CD14-positive monocyte (primary cell): ENCODE data around the gene NDUFB7. TPM values are rescaled to one million over a fixed set of nuclear protein-coding genes. Genes with fewer than 3 reads are reported as not detected.

ENCODE experiments used
- DNase-seq, 3 donors: peaks; one replicate each; pipeline ENCODE4 v3.0.0-alpha.2; 2011 to 2022
- H2AFZ ChIP-seq: 2 replicates; pipeline ENCODE4 v1.6.0; 2012; ENCODE audit warnings: mild to moderate bottlenecking, low read depth, low read length, inconsistent platforms; ENCODE audit not compliant: insufficient read depth, poor library complexity, severe bottlenecking
- H3K27ac ChIP-seq, 2 donors: 1 replicate in 1 of 2; 2 replicates in 1 of 2; pipeline ENCODE4 v1.5.1; 2012 to 2013; ENCODE audit warnings: low read length in 2 of 2, control low read depth in 1 of 2, inconsistent platforms in 1 of 2, low read depth in 1 of 2, mild to moderate bottlenecking in 1 of 2
- H3K27me3 ChIP-seq, 2 donors: one replicate each; pipeline versions ENCODE4 v1.6.0 to v1.6.1; 2011 to 2013; ENCODE audit warnings: low read length in 2 of 2; ENCODE audit not compliant: control insufficient read depth in 2 of 2, insufficient read depth in 2 of 2
- H3K36me3 ChIP-seq, 2 donors: replicated peaks in 1 of 2; 1 replicate in 1 of 2; 2 replicates in 1 of 2; pipeline versions ENCODE4 v1.5.1 to v1.6.1; 2012 to 2013; ENCODE audit warnings: low read length in 2 of 2, control low read depth in 1 of 2, inconsistent platforms in 1 of 2, mild to moderate bottlenecking in 1 of 2; ENCODE audit not compliant: insufficient read depth in 2 of 2, control insufficient read depth in 1 of 2
- H3K4me1 ChIP-seq, 2 donors: 1 replicate in 1 of 2; 2 replicates in 1 of 2; pipeline versions ENCODE4 v1.5.1 to v1.6.1; 2012 to 2013; ENCODE audit warnings: low read length in 2 of 2, control low read depth in 1 of 2, inconsistent platforms in 1 of 2, mild to moderate bottlenecking in 1 of 2, moderate library complexity in 1 of 2; ENCODE audit not compliant: insufficient read depth in 2 of 2, control insufficient read depth in 1 of 2
- H3K4me2 ChIP-seq: replicated peaks from 2 replicates; pipeline ENCODE3; 2012; ENCODE audit warnings: low read length, moderate library complexity, mild to moderate bottlenecking; ENCODE audit not compliant: poor library complexity, severe bottlenecking; ENCODE audit errors: extremely low read depth
- H3K4me3 ChIP-seq, 3 experiments: fragments of 200-600 bp in 1 of 3; sonication (generic) in 1 of 3; replicated peaks in 1 of 3; 1 replicate in 2 of 3; 2 replicates in 1 of 3; pipeline ENCODE4 v1.5.1; 2011 to 2013; ENCODE audit warnings: low read length in 3 of 3, mild to moderate bottlenecking in 3 of 3, control low read depth in 2 of 3, low read depth in 2 of 3, inconsistent platforms in 1 of 3, moderate library complexity in 1 of 3
- H3K79me2 ChIP-seq: 2 replicates; pipeline ENCODE4 v1.6.0; 2012; ENCODE audit warnings: mild to moderate bottlenecking, control low read depth, inconsistent platforms, low read length, moderate library complexity; ENCODE audit not compliant: insufficient read depth
- H3K9ac ChIP-seq: 2 replicates; pipeline ENCODE4 v1.6.0; 2017; ENCODE audit warnings: low read length, mild to moderate bottlenecking; ENCODE audit not compliant: insufficient read depth, poor library complexity, severe bottlenecking
- H3K9me3 ChIP-seq, 2 donors: replicated peaks in 1 of 2; 1 replicate in 1 of 2; 2 replicates in 1 of 2; pipeline versions ENCODE4 v1.5.1 to v1.6.1; 2012 to 2013; ENCODE audit warnings: low read length in 2 of 2, control low read depth in 1 of 2; ENCODE audit not compliant: control insufficient read depth in 1 of 2, insufficient read depth in 1 of 2
- H4K20me1 ChIP-seq: 2 replicates; pipeline ENCODE4 v1.6.0; 2012; ENCODE audit warnings: mild to moderate bottlenecking, low read length, control low read depth, moderate library complexity; ENCODE audit not compliant: insufficient read depth
- H3K27ac Mint-ChIP-seq, 7 donors: one replicate each; pipeline ENCODE4 v1.8.0; 2020; ENCODE audit warnings: mild to moderate bottlenecking in 7 of 7, mixed read lengths in 7 of 7, moderate library complexity in 6 of 7, inconsistent platforms in 2 of 7
- H3K27me3 Mint-ChIP-seq, 3 donors: one replicate each; pipeline ENCODE4 v1.8.0; 2021 to 2022; ENCODE audit warnings: low read depth in 3 of 3, mild to moderate bottlenecking in 3 of 3, mixed read lengths in 3 of 3, moderate library complexity in 3 of 3, inconsistent platforms in 1 of 3
- H3K36me3 Mint-ChIP-seq, 2 donors: one replicate each; pipeline ENCODE4 v1.8.0; 2020; ENCODE audit warnings: mixed read lengths in 2 of 2, inconsistent platforms in 1 of 2, mild to moderate bottlenecking in 1 of 2
- H3K4me1 Mint-ChIP-seq: one replicate; pipeline ENCODE4 v1.8.0; 2020; ENCODE audit warnings: mild to moderate bottlenecking, mixed read lengths
- H3K4me3 Mint-ChIP-seq, 2 donors: one replicate each; pipeline ENCODE4 v1.8.0; 2020; ENCODE audit warnings: mild to moderate bottlenecking in 2 of 2, mixed read lengths in 2 of 2, moderate library complexity in 1 of 2
- H3K9me3 Mint-ChIP-seq, 7 donors: one replicate each; pipeline ENCODE4 v1.8.0; 2020 to 2022; ENCODE audit warnings: mixed read lengths in 7 of 7, mild to moderate bottlenecking in 6 of 7, moderate library complexity in 6 of 7, inconsistent platforms in 2 of 7
- WGBS: methylation state at CpG from one replicate; pipeline ENCODE4 v1.1.5; 2013; ENCODE audit warnings: missing lambda C conversion rate; ENCODE audit not compliant: insufficient coverage; 5-methylcytosine and 5-hydroxymethylcytosine counted together
- intact Hi-C, 2 donors: fragments of 100-400 bp; cut with micrococcal nuclease; formaldehyde crosslinking; loops; one replicate each; pipeline versions ENCODE4 v1.15.0 to v1.15.1; 2023
- polyA plus RNA-seq, 3 donors: library from polyadenylated mRNA; depleted of rRNA in 1 of 3; unstranded in 2 of 3; stranded (reverse) in 1 of 3; fragments of 300-500 nt in 2 of 3; fragments of >200 nt in 1 of 3; fragmentation: Illumina TruSeq in 2 of 3; gene quantifications; 1 replicate in 2 of 3; 2 replicates in 1 of 3; pipeline ENCODE4 v1.2.3, GENCODE V29; 2012 to 2021
- TF ChIP-seq, protein P1 (sequence below): fragments of 200-600 bp; IDR thresholded peaks from one replicate; pipeline ENCODE4 v1.8.0; 2022; ENCODE audit warnings: antibody characterized with exemption, mild to moderate bottlenecking

The NDUFB7 gene
- polyA plus RNA-seq, 3 donors: 137 to 313 (median 204) TPM

GRCh38 chr19:14556662-14557188 is 15.1 kb downstream of the NDUFB7 start:
- Mint-ChIP-seq H3K9me3 (no peaks in the 10 kb centered on the region), H3K36me3 (peaks cover 7 to 19% of the 10 kb centered on the region in 2 donors), H3K4me1 (peaks cover 17% of the 10 kb centered on the region), H3K4me3 (peak overlapping the region; percentile 58 to 72), H3K27ac (peak overlapping the region in 1 of 7 donors; percentile 10), H3K27me3 (peaks cover 0 to 2% (median 0%) of the 10 kb centered on the region in 3 donors)
- Histone ChIP-seq H3K27me3 (no peaks in the 10 kb centered on the region), H3K4me1 (peaks cover 13 to 14% of the 10 kb centered on the region in 2 donors), H3K79me2 (peaks cover 49% of the 10 kb centered on the region), H3K4me2 (peak overlapping the region; percentile 69), H2AFZ (peak overlapping the region; percentile 35), H3K4me3 (peak overlapping the region in 1 of 3 experiments; percentile 46), H4K20me1 (peaks cover 14% of the 10 kb centered on the region), H3K9me3 (no peaks in the 10 kb centered on the region), H3K36me3 (no peaks in the 10 kb centered on the region), H3K27ac (no peak overlapping the region), H3K9ac (no peak overlapping the region)
- TF ChIP-seq, protein P1, sequence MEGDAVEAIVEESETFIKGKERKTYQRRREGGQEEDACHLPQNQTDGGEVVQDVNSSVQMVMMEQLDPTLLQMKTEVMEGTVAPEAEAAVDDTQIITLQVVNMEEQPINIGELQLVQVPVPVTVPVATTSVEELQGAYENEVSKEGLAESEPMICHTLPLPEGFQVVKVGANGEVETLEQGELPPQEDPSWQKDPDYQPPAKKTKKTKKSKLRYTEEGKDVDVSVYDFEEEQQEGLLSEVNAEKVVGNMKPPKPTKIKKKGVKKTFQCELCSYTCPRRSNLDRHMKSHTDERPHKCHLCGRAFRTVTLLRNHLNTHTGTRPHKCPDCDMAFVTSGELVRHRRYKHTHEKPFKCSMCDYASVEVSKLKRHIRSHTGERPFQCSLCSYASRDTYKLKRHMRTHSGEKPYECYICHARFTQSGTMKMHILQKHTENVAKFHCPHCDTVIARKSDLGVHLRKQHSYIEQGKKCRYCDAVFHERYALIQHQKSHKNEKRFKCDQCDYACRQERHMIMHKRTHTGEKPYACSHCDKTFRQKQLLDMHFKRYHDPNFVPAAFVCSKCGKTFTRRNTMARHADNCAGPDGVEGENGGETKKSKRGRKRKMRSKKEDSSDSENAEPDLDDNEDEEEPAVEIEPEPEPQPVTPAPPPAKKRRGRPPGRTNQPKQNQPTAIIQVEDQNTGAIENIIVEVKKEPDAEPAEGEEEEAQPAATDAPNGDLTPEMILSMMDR: peak; percentile 93
- DNase-seq: peak; percentile 70 to 80 (median 72)
- WGBS: 9% methylated on average over 18 of the region's 18 CpGs
- intact Hi-C loops: loop anchor here in 1 of 2 donors (10.0 kb wide), 1 partner anchor 338 kb away; no protein-coding TSS in a partner anchor

- no peak for DNase-seq
- H3K4me2 ChIP-seq: peak overlapping the region; percentile 69
- H2AFZ ChIP-seq: peak overlapping the region; percentile 35
- H3K27me3 Mint-ChIP-seq: peaks cover 0 to 2% (median 0%) of the 10 kb centered on the region in 3 donors
- H3K27ac Mint-ChIP-seq: peak overlapping the region in 2 of 7 donors; percentile 10 to 72
- peaks cover 47% of the 10 kb centered on the region for H3K79me2 ChIP-seq
- H3K27me3 ChIP-seq: no peaks in the 10 kb centered on the region
- H3K9me3 ChIP-seq: no peaks in the 10 kb centered on the region
- H3K27ac ChIP-seq: no peak overlapping the region
- TF ChIP-seq, protein P1: no peak
- H3K36me3 Mint-ChIP-seq: peaks cover 7 to 19% of the 10 kb centered on the region in 2 donors
- H3K9me3 Mint-ChIP-seq: no peaks in the 10 kb centered on the region
- no peaks in the 10 kb centered on the region for H3K36me3 ChIP-seq
- intact Hi-C loops: loop anchor here in 1 of 2 donors (10.0 kb wide), 1 partner anchor 339 kb away; no protein-coding TSS in a partner anchor
- peaks cover 19 to 21% of the 10 kb centered on the region in 2 donors for H3K4me1 ChIP-seq
- H3K4me3 ChIP-seq: peak overlapping the region in 1 of 3 experiments; percentile 46
- H3K9ac ChIP-seq: no peak overlapping the region
- WGBS: 92% methylated on average over 8 of the region's 12 CpGs
- H3K4me1 Mint-ChIP-seq: peaks cover 23% of the 10 kb centered on the region
- H4K20me1 ChIP-seq: peaks cover 14% of the 10 kb centered on the region
- peak overlapping the region in 1 of 2 donors; percentile 72 for H3K4me3 Mint-ChIP-seq
Measured at GRCh38 chr19:14555918-14556661, 15.8 kb downstream of the NDUFB7 start.
